ENCODE results near the gene ASPRV1.

ASPRV1 gene

DNA sequence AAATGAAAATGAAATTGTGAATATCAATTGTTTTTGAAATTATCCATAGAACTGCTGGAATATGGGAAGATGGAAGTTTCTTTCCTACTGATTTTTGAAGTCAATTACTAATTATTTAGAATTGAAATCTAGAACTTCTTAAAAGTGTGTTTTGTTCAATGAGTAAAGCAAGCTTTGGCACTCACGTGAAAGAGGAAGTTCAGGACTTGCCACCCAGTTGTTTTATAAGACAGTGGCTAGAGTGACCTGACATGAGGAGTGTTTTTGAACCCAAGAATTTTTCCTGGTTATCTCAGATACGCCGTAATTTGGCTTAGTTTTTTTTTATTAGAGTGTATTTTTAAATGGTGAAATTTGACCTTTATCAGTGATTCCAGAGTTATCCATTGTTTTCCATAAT is 43.0 kb downstream of the ASPRV1 start:
- H3K4me3 ChIP-seq (ENCODE audit: low read length), result no peak overlapping the region
- DNase-seq (ENCODE audit: low read depth), result no peak
- TF ChIP-seq, protein P1, sequence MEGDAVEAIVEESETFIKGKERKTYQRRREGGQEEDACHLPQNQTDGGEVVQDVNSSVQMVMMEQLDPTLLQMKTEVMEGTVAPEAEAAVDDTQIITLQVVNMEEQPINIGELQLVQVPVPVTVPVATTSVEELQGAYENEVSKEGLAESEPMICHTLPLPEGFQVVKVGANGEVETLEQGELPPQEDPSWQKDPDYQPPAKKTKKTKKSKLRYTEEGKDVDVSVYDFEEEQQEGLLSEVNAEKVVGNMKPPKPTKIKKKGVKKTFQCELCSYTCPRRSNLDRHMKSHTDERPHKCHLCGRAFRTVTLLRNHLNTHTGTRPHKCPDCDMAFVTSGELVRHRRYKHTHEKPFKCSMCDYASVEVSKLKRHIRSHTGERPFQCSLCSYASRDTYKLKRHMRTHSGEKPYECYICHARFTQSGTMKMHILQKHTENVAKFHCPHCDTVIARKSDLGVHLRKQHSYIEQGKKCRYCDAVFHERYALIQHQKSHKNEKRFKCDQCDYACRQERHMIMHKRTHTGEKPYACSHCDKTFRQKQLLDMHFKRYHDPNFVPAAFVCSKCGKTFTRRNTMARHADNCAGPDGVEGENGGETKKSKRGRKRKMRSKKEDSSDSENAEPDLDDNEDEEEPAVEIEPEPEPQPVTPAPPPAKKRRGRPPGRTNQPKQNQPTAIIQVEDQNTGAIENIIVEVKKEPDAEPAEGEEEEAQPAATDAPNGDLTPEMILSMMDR (IDR thresholded peaks at IDR 0.05; ENCODE audit: insufficient read depth, low read depth, low read length, missing control alignments), result no peak

DNA sequence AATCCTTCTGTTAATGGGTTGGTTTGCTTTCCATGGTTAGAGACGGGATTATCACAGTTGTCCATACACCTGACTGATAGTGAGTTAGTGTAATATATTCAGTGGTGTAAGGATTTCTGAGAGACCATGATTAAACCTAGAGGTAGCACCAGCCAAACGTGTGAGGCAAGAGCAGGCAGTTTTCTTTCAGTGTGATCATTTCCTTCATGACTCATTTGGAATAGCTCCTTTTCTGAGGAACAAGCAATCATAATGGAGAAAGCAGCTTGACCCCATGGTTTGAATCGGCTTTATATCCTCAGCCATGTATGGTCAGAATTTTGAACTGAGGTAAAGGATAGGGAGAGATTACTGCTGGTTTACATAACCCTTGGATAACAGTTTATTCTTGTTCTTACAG is 43.6 kb downstream of the ASPRV1 start:
- DNase-seq (ENCODE audit: low read depth), result peak; percentile 89
- TF ChIP-seq, protein P1 (IDR thresholded peaks at IDR 0.05; ENCODE audit: insufficient read depth, low read depth, low read length, missing control alignments), result no peak
- H3K4me3 ChIP-seq (ENCODE audit: low read length), result no peak overlapping the region

- TF ChIP-seq, protein P1 (IDR thresholded peaks at IDR 0.05; ENCODE audit: insufficient read depth, low read depth, low read length, missing control alignments), result no peak
- no peak for DNase-seq (ENCODE audit: low read depth)
- peak overlapping the region; percentile 56 for H3K4me3 ChIP-seq (ENCODE audit: low read length)
Measured at GRCh38 chr2:69916106-69916505, 45.3 kb downstream of the ASPRV1 start.

GRCh38 chr2:69914950-69915945 is 46.2 kb downstream of the ASPRV1 start, which contains the start of gene MXD1:
MXD1 (plus strand) TSS chr2:69915109; CDS start chr2:69915331, 222 bp downstream.
- TF ChIP-seq, protein P1 (IDR thresholded peaks at IDR 0.05; ENCODE audit: insufficient read depth, low read depth, low read length, missing control alignments), result no peak

GRCh38 chr2:69914164-69914949 is 47.1 kb downstream of the ASPRV1 start:
- TF ChIP-seq, protein P1 (IDR thresholded peaks at IDR 0.05; ENCODE audit: insufficient read depth, low read depth, low read length, missing control alignments), result no peak
- H3K4me3 ChIP-seq (ENCODE audit: low read length), result peak overlapping the region; percentile 63

More at GRCh38 chr2:69914950-69915945, 46.2 kb downstream of the ASPRV1 start, which contains the start of gene MXD1:
- peak within 1 kb of the TSS; percentile 63 for H3K4me3 ChIP-seq (ENCODE audit: low read length)
- peak; percentile 34 for DNase-seq (ENCODE audit: low read depth)

DNA sequence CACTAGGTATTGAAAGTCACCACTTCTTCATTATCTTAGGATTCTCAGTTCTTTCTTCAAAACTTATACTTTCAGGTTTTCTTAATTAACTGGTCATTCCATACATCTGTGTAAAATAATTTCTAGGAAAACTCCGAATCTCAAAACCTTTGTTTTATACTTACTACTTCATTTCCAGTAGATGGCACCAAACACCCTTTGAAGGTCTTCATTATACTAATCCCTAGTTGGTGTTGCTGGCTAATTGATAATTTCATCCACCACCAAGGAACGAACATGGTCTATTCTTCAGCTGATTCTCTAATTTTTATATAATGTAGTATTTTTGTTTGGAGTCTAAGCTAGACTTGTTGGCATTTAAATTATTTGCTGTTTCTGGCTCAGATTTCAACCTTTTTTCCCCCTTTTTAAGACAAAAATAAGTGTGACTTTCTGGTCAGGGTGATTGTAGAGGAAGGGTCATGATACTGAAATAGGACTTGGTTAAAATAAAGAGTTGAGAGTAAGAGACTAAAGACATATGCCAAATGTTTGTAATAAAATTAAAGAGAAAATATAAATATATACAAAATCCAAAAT is 49.4 kb downstream of the ASPRV1 start:
- no peak overlapping the region for H3K4me3 ChIP-seq (ENCODE audit: low read length)
- peak; percentile 69 for DNase-seq (ENCODE audit: low read depth)
- TF ChIP-seq, protein P1 (IDR thresholded peaks at IDR 0.05; ENCODE audit: insufficient read depth, low read depth, low read length, missing control alignments), result peak; percentile 47

More at GRCh38 chr2:69914164-69914949, 47.1 kb downstream of the ASPRV1 start:
- peak; percentile 100 for DNase-seq (ENCODE audit: low read depth)

All from epithelial cell of esophagus (primary cell).